GM12873 (cell line): ENCODE measurements around the gene ACOT4.

Experiments used
- TF ChIP-seq, protein P1 (sequence below): IDR thresholded peaks from 2 replicates; pipeline ENCODE4 v1.5.1; 2012; ENCODE audit warnings: low read depth, mild to moderate bottlenecking, moderate library complexity, low read length, control low read depth; ENCODE audit not compliant: insufficient read depth; ENCODE audit errors: missing control alignments

The ACOT4 gene

DNA sequence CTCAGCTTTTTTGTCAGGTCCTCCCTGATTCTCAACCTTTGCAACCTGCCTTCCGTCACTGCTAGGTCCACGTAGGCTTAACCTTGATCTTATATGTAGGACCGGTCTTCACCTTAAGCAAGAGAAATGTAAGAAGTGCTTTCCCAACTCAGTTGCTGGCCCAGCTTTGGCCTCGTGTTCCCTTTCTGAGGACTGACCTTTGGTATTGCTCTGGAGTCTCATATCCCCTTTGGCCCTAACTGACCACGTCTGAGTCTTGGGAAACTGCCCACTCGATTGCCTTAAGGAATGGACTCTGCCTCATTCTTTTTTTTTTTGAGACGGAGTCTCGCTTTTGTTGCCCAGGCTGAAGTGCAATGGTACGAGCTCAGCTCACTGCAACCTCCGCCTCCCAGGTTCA is 28.6 kb downstream of the ACOT4 start:
- TF ChIP-seq, protein P1, sequence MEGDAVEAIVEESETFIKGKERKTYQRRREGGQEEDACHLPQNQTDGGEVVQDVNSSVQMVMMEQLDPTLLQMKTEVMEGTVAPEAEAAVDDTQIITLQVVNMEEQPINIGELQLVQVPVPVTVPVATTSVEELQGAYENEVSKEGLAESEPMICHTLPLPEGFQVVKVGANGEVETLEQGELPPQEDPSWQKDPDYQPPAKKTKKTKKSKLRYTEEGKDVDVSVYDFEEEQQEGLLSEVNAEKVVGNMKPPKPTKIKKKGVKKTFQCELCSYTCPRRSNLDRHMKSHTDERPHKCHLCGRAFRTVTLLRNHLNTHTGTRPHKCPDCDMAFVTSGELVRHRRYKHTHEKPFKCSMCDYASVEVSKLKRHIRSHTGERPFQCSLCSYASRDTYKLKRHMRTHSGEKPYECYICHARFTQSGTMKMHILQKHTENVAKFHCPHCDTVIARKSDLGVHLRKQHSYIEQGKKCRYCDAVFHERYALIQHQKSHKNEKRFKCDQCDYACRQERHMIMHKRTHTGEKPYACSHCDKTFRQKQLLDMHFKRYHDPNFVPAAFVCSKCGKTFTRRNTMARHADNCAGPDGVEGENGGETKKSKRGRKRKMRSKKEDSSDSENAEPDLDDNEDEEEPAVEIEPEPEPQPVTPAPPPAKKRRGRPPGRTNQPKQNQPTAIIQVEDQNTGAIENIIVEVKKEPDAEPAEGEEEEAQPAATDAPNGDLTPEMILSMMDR = no peak

DNA sequence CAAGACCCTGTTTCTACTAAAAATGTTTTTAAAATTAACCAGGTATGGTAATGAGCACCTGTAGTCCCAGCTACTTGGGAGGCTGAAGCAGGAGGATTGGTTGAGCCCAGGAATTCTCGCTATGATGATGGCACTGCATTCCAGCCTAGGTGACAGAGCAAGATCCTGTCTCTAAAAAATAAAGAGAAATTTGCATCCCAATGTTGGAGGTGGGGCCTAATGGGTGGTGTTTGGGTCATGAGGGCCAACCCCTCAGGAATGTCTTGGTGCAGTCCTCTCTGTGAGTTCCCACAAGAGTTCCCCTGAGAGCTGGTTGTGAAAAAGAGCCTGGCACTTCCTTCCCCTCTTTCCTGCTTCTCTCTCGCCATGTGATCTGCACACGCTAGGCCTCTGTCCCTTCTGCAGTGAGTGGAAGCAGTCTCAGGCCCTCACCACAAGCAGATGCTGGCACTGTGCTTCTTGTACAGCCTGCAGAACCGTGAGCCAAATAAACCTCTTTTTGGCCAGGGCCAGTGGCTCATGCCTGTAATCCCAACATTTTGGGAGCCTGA is 31.9 kb downstream of the ACOT4 start:
- TF ChIP-seq, protein P1 = no peak

DNA sequence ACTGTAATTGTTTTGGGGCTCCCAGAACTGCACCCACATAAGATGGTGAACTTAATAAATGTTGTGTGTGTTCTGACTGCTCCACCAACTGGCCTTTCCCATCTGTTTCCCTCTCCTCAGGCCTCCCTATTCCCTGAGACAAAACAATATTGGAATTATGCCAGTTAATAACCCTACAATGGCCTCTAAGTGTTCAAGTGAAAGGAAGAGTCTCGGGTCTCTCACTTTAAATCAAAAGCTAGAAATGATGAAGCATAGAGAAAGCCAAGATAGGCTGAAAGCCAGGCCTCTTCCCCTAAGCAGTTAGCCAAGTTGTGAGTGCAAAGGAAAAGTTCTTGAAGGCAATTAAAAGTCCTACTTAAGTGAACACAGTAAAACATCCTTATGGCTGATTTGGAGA is 34.0 kb downstream of the ACOT4 start:
- TF ChIP-seq, protein P1 = no peak

DNA sequence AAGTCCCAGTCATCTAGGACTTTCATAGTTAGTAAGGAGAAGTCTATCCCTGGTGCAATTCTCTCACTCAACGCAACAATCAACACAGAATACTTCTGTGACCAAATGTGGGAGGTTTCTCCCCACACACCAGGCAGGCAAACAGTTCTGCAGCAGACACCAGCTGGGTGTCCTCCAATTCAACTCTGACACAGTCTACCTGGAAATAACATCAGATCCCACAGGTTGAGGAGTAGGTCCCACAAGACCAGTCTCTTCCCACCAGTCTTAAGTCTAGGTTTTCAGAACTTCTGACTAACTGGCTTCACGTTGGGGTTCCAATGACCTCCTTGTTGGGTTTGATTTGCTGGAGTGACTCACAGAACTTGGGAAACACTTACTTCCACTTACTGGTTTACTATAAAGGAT is 35.5 kb downstream of the ACOT4 start:
- TF ChIP-seq, protein P1 = no peak

DNA sequence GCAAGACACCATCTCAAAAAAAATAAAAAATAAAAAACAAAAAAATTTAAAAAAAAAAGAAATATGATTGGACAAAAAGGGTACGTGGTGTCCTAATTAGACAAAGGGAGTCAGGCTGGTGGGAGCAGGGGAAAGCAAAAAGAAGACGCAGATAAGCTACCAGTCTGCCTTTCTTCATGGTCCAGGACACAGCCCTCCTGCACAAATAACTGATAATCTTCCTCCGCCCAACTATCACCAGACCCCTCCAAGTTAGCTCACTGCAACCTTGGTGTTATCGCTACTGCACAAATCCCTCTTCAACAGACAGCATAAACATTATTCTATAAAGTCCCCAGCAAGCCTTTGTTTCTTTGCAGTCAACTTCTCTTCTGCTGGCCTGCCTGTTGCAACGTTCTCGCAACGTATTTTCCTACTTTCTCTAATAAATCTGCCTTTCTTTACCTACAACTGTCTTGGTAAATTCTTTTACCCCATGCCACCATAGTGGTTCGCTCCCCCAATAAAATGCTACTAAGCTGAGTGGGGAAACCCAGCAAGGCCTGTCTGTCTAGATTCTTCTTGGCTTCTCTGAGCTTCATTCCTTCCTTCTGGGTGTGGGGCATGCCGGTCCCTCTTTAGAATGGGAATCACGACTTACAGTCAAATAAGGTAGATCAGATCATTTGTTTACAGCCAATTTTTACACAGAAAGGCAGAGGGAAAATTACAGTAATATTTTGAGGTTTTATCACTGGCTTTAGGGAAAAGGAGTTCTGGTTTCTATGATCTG is 38.5 kb downstream of the ACOT4 start:
- TF ChIP-seq, protein P1 = no peak

DNA sequence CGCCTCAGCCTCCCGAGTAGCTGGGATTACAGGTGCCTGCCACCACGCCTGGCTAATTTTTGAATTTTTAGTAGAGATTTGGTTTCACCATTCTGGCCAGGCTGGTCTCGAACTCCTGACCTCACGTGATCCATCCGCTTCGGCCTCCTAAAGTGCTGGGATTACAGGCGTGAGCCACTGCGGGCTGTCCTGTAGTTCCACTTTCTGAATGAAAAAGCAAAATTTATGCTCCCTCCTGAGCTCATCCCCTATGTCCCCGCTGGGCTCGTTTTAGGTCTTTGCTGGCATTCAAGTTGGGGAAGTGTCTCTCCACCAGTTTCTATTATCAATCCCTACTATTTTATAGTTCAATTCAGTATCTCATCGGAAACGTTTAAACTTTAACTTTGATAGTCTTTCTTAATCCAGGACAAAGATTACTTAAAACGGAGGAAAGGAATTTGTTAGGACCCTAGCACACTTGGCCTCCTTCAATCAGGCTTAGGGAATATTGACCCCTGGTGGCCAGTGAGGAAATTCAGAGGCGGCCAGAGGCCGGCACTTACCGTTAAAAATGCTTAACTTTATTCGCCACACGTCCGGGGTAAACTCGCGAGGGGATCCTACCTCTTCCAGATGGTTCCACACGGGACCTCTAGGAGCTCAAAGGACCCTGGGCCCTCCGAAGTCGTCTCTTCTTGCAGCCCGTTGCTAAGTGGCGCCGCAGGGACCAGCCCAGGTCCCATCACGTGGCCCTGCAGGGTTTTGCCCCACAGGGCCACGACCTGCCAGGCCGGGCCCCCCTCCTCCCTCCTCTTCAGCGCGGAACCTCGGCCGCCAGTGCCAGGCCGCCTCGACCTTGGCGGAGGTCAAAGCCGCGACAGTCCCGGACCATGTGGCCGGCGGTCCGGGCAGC is 41.7 kb downstream of the ACOT4 start:
- TF ChIP-seq, protein P1 = peak; percentile 81
